Measurements from ENCODE around the gene LAMTOR2.
A peak's percentile ranks its signal among the peaks of the same experiment; 100 is the strongest.

DNA sequence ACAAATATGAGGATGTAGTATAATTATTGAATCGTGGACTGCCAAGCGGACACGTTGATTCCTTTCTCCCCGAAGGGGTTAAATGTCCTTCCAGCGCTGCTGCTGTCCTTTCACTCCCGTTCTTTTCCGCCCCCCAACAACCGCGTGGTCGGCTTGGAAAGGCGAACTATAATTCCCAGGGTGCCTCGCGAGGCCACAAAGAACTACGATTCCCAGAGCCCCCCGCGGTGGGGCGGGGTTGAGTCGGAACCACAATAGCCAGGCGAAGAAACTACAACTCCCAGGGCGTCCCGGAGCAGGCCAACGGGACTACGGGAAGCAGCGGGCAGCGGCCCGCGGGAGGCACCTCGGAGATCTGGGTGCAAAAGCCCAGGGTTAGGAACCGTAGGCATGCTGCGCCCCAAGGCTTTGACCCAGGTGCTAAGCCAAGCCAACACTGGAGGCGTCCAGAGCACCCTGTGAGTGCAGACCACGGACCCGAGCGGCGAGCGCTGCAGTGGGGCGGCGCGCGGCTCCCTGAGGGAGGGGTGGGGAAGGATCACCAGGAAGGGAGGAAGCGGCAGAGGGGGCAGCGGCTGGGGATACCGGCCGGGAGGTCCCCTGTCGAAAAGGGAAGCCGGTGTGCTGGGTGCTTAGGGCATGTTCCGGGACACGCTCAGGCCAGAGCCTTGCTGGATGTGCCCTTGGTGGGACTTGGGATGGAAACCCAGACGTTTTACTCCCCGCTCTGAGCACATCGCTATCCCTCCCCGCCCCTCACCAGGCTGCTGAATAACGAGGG is at the start of gene LAMTOR2:
- TF ChIP-seq, protein P1, sequence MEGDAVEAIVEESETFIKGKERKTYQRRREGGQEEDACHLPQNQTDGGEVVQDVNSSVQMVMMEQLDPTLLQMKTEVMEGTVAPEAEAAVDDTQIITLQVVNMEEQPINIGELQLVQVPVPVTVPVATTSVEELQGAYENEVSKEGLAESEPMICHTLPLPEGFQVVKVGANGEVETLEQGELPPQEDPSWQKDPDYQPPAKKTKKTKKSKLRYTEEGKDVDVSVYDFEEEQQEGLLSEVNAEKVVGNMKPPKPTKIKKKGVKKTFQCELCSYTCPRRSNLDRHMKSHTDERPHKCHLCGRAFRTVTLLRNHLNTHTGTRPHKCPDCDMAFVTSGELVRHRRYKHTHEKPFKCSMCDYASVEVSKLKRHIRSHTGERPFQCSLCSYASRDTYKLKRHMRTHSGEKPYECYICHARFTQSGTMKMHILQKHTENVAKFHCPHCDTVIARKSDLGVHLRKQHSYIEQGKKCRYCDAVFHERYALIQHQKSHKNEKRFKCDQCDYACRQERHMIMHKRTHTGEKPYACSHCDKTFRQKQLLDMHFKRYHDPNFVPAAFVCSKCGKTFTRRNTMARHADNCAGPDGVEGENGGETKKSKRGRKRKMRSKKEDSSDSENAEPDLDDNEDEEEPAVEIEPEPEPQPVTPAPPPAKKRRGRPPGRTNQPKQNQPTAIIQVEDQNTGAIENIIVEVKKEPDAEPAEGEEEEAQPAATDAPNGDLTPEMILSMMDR (IDR thresholded peaks at IDR 0.05): peak in 1 of 5 experiments; percentile 32
- peak; percentile 95 to 97 for TF ChIP-seq EP300 (IDR thresholded peaks at IDR 0.05)

All from tibial nerve (tissue), 4 donors.